Activated CD8-positive, alpha-beta memory T cell treated with anti-CD3 and anti-CD28 coated beads, Interleukin-2, amount 50 U/mL, for 4 hours (primary cell): ENCODE measurements around the gene ISLR2.

Experiments used
- DNase-seq: peaks from one replicate; pipeline ENCODE4 v3.0.0-alpha.2; 2020

Gene ISLR2

GRCh38 chr15:74129586-74130154 is 716 bp upstream of the ISLR2 start:
- no peak for DNase-seq

- DNase-seq: no peak
Observed at GRCh38 chr15:74130849-74131627, 652 bp downstream of the ISLR2 start.

GRCh38 chr15:74131628-74132413 is 1.4 kb downstream of the ISLR2 start:
- DNase-seq: no peak

GRCh38 chr15:74132681-74133651 is 2.6 kb downstream of the ISLR2 start:
- no peak for DNase-seq

GRCh38 chr15:74133694-74134386 is 3.5 kb downstream of the ISLR2 start:
- no peak for DNase-seq

GRCh38 chr15:74134387-74135027 is 4.1 kb downstream of the ISLR2 start:
- no peak for DNase-seq

GRCh38 chr15:74135041-74135565 is 4.7 kb downstream of the ISLR2 start:
- DNase-seq: no peak

- no peak for DNase-seq
Observed at GRCh38 chr15:74136540-74136813, 6.1 kb downstream of the ISLR2 start.

- no peak for DNase-seq
Observed at GRCh38 chr15:74136814-74137536, 6.6 kb downstream of the ISLR2 start.

GRCh38 chr15:74137537-74137894 is 7.1 kb downstream of the ISLR2 start:
- DNase-seq: no peak

- no peak for DNase-seq
Observed at GRCh38 chr15:74138642-74139041, 8.3 kb downstream of the ISLR2 start.

GRCh38 chr15:74141591-74141990 is 11.2 kb downstream of the ISLR2 start:
- no peak for DNase-seq

- no peak for DNase-seq
Observed at GRCh38 chr15:74144153-74144775, 13.9 kb downstream of the ISLR2 start.

- no peak for DNase-seq
Observed at GRCh38 chr15:74146277-74146800, 16.0 kb downstream of the ISLR2 start.

- no peak for DNase-seq
Observed at GRCh38 chr15:74147051-74147450, 16.7 kb downstream of the ISLR2 start.

GRCh38 chr15:74155766-74156417 is 25.5 kb downstream of the ISLR2 start:
- DNase-seq: no peak

GRCh38 chr15:74156678-74157411 is 26.5 kb downstream of the ISLR2 start:
- DNase-seq: no peak

- no peak for DNase-seq
Observed at GRCh38 chr15:74157868-74158827, 27.8 kb downstream of the ISLR2 start.
